ENCODE results near the gene RAB36.

DNA sequence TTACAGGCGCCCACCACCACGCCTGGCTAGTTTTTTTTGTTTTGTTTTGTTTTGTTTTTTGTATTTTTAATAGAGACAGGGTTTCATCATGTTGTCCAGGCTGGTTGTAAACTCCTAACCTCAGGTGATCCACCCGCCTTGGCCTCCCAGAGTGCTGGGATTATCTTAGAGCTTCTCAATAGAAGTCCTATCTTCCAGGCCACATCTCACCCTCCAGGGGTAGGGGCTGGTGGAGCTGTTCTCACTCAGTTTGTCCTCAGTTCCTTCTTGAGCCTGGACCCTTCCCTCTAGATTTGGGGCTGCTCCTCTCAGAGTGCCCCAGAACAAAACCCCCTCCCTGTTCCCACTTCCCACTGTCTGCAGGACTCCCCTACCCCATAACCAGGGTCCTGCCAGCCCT, 66.3 kb downstream of the RAB36 start:
- no peak for TF ChIP-seq ZNF274 (IDR thresholded peaks at IDR 0.05; ENCODE audit: low read depth, low read length)
- no peak for TF ChIP-seq SUZ12 (IDR thresholded peaks at IDR 0.05; ENCODE audit: extremely low read depth, insufficient read depth, insufficient read length)

Measured in NT2/D1 (cell line).